Activated T-cell treated with anti-CD3 and anti-CD28 coated beads for 1 hour (primary cell): ENCODE results near the gene TNIK.
"Not testable (repeated sequence)": the region's sequence is repeated elsewhere in the genome, so short reads cannot be mapped to it uniquely, and the experiment has no call there.

Experiments used
- DNase-seq: peaks from one replicate; pipeline ENCODE4 v3.0.0-alpha.2; 2020; ENCODE audit warnings: low read depth

Gene TNIK

DNA sequence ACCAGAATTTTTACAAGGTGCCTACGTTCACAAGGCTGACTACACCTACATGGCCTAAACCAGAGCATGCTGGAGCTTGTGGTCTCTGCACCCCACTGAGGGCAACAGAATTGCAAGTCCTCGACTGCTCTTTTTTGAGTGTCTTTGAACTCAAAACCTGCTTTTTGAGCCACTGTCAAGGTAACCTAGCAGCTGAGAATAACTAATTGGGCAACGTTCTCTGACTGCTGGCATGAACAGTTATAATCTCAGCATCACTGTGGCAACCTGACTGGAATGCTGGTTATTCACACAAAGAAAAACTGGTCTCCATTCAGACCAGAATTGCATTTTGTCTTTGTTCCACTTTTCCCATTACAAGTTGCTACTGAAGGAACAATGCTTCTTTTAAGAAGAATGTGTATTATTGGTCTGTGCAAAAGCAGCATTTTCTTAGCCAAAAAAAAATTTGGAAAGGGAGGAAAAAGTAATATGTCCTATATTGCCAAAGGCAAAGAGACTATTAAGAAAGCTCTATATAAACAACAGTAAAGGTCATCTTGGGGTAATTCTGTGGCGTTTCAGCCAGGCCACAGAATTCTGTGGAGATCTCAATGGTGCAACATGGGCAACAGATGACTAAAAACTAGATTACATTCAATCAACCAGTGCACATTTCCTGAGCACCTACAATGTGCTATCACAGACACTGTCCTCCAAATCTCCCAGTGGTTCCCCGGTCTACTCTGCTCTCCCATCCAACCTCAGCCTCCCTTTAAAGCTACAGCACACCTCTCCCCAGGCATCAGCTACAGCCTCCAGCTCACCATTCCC is 76.8 kb downstream of the TNIK start:
- DNase-seq = no peak

DNA sequence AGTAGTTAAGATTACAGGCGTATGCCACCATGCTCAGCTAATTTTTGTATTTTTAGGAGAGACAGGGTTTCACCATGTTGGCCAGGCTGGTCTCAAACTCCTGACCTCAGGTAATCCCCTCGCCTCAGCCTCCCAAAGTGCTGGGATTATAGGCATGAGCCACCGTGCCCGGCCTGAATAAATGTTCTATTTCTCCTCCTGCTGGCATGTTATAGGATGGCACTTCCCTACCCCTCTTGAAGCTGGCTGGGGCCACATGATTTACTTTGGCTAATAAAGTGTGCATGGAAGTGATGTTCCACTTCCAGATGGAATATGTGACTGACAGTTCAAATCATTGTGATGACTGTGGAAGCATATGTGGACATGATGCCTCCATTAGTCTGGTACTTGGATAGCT is 77.9 kb downstream of the TNIK start:
- DNase-seq = not testable (repeated sequence)

- no peak for DNase-seq
Observed at GRCh38 chr3:171380711-171381425, 79.3 kb downstream of the TNIK start.

DNA sequence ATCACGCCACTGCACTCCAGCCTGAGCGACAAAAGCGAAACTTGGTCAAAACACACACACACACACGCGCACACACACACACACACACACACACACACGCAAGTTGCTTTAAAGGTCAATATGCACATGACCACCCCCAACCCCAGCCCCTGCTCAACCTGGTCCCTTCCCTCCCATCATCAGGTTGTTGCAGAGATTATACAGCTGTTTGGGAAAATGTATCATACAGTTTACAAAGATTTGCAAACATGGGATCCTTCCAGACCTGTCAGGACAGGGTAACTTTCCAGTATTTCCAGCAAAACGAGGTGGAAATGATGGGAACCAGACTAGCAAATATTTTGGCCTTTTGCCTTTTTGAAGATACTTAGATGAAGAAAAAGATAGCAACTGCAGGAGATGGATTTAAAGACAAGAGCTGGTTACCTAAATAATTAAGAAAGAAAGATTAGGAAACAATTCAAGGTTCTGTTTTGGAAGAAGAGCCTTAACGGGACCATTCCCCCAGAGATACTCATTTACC is 80.2 kb downstream of the TNIK start:
- DNase-seq = no peak

DNA sequence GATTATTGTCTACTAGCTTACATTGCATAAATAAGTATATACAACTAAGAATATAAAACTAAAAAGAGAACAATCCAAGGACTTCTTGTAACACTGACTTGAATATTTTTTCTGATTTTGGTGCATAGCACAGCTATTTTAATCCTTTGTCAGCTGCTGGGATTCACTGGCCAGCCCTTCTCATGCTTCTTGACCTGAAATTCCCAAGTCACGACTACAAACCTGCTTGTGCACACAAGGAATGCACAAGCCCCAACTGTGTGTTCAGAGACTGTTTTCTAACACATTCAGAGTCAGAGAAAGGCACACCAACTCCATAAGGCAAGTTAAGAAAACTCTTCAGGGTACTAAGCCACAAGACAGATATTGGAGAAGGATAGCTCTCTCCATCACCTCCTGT is 80.9 kb downstream of the TNIK start:
- no peak for DNase-seq

DNA sequence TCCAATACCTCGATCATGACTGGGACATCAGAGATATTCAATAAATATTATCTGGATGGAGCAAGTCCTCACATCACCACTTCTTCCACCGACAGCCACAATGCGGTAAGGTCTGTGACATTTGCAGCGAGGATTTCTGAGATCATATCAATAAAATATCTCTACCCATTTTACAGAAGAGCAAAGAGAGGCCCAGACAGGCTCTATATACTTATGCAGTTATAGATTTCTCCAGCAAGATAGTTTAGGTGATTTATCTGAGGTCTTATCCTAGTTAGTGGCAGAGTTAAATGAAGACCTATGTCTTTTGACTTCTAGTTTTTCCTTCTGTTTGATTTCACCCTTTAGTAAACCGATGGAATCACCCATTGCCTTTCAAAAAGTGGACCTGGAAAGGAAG is 81.6 kb downstream of the TNIK start:
- DNase-seq = no peak

DNA sequence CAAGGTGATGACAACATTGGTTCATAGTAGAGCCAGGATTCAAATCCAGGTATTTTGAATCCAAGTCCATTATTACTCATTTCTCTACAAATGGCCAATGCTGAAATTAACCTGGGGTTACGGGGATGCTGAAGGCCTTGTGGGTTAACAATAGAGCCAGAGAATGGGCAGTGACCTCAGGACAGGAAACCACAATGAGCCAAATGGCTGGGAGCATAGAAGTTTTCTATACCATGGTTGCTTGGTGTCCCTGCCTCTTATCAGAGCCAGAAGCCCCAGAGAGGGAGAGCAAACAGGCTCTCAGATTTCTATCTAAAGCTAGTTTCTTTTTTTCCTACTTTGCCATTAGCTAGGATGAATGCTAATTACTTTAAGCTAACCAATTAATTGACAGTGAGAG is 82.3 kb downstream of the TNIK start:
- no peak for DNase-seq

- no peak for DNase-seq
Observed at GRCh38 chr3:171376596-171376947, 83.6 kb downstream of the TNIK start.

GRCh38 chr3:171375666-171376595 is 84.3 kb downstream of the TNIK start:
- DNase-seq = no peak

GRCh38 chr3:171374661-171375285 is 85.4 kb downstream of the TNIK start:
- DNase-seq = no peak

- no peak for DNase-seq
Observed at GRCh38 chr3:171374260-171374659, 85.9 kb downstream of the TNIK start.

DNA sequence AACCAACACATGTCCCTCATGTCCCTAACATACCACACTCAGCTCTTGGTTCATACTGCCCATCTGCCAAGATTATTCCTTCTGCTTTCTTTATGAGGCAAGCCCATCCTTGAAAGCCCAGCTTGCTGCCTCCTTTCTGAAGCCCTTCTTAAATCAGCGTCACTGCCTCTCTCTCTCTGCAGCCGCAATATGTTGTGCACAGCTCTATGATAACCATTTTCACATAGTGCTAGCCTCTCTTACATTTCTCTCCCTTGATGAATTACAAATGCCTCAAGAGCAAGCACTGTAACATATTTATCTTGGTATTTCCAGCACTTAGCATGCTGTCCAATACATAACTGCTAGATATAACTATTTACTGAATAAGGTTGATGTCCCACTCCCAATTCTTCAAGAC is 86.5 kb downstream of the TNIK start:
- DNase-seq = no peak

DNA sequence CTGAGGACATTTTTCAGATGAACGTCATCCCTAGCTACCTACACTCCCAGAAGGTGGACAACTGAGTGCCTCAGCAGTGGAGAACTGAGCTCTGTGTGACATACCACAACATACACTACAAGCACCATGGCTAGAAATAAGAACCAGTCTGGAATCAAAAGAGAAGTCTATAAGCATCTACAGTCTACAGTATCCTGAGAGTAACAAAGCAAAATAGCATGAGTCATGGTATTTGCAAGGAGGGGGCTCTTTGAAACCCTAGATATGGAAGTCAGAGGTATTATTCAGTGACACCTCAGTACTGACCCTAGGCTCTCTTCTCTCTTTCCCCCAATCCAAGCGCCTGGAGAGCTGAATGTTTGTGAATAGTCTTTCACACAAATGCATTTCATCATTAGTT is 87.5 kb downstream of the TNIK start:
- no peak for DNase-seq

- no peak for DNase-seq
Observed at GRCh38 chr3:171371354-171371753, 88.9 kb downstream of the TNIK start.

DNA sequence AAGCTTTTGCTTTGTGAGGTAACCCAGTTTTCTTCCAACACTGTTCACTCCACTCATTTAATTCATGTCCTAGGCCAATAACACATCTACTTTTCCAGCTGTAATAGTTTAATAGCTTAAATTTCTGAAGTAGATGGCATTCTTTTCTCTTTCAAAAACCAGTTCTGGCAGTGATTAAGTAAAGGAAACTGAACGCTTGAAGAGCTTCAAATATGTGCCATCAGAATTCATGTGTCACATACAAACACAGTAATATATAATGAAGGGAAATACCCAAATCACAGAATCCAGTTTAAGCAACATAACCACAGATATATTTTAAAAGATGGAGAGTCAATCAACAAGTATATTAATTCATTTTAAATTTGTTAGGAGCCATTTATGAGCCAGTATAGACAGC is 91.0 kb downstream of the TNIK start:
- DNase-seq = no peak

- not testable (repeated sequence) for DNase-seq
Observed at GRCh38 chr3:171366738-171367137, 93.5 kb downstream of the TNIK start.

DNA sequence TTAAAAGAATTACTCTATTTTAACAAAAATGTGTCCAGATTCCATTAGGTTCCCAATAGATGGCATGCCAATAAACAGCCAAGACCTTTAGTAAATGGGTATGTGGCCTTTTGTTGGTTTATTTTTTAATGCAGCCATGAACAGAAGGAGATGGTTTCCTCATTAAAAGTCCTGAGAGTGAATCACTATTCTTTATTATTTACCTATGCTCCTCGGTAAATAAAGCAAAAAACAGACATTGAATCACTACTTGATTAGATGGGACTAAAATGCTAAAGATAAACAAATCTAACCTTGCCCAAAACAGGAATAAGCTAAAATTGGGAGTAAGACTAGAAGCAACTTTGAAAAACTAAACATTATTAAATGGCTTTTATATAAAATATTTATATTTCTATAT is 94.2 kb downstream of the TNIK start:
- DNase-seq = no peak

DNA sequence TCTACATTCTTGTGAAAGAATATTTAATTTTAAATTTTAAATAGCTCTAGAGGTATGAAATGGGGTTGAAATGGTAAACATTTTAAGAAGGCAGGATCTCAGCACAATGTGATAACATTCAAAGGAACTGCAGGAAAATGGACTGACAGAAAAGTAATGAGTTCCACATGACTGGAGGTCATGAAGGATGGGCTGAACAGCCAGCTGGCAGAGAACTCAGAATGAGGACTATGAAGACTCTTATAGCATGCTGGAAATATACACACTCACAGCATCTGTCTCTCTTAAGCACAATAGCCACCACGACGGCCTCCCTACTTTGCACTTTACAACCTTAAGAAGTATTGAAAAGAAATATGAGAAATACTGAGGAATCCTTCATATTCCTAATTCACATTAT is 94.7 kb downstream of the TNIK start:
- no peak for DNase-seq

- DNase-seq = no peak
Observed at GRCh38 chr3:171364500-171364899, 95.7 kb downstream of the TNIK start.

GRCh38 chr3:171363202-171363601 is 97.0 kb downstream of the TNIK start:
- no peak for DNase-seq

DNA sequence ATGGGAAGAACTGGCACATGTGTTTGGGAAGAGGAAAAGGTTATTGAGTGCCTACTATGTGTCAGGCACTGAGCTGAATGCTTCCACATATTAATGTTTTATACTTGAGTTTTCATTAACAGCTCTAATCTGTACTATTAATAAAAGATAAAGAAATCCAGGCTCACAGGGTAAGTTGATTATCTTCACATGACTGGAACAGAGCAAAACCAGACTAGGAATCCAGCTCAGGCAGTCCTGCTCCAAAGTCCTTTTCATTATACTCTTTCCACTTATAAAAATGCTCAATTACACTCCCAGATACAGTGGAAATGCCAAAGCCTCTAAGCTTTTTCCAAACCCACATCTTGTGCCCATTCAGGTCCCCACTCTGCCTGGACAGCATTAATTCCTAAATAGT is 97.6 kb downstream of the TNIK start:
- DNase-seq = no peak

DNA sequence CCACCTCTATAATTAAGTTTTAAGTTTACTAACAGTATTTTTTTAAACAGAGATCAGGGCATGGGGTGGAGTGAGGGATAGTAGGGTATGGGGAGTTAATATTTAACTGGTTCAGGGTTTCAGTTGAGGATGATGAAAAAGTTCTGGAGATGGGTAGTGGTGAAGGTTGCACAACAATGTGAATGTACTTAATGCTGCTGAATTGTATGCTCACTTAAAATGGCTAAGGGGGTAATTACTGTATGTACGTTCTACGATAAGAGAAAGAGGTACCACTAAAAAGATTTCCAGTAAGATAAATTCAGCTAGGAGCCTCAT is 101.4 kb downstream of the TNIK start:
- no peak for DNase-seq
